ENCODE measurements around the gene ZNF506.
"Not testable (repeated sequence)": the region's sequence is repeated elsewhere in the genome, so short reads cannot be mapped to it uniquely, and the experiment has no call there.

The ZNF506 gene

DNA sequence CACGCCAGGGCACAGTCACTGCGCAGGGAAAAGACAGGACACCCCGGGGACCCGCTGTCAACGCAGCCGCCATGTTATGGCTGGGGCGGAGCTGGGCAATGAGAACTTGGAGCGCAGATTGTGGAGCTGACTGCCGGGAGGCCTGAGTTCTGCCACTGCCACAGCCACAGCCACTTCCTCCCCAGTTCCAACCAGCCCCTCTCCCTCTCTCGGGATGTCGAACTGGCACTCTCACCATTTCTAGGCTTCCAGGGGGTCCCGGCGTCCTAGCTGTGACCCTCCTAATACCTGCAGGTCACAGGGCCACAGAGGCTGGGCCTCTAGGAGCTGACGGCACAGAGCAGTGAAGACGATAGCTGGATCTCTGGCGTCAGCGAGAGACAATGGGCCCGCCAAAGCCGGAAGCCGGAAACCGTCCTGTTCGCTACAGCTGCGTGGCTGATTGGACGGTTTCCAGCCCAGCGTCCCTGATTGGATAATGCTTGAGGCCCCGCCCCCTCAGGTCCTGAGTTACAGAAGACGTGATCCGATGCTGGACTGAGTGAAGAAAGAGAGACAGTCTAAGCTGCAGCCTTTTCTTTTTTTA is at the start of gene ZNF506:
TSS of gene ZNF506 (minus strand) at position 385 of the 586 bp plus-strand sequence. CDS start at position 238, 147 bp downstream.
- Mint-ChIP-seq H3K4me1 (peaks cover 54% of the 10 kb centered on the region), H3K27ac (peak within 1 kb of the TSS; percentile 99), H3K9me3 (peaks cover 23 to 34% of the 10 kb centered on the region in 2 donors), H3K4me3 (peak within 1 kb of the TSS; percentile 98), H3K27me3 (no peaks in the 10 kb centered on the region)
- peak; percentile 85 for ATAC-seq
- peak; percentile 96 to 98 for DNase-seq

DNA sequence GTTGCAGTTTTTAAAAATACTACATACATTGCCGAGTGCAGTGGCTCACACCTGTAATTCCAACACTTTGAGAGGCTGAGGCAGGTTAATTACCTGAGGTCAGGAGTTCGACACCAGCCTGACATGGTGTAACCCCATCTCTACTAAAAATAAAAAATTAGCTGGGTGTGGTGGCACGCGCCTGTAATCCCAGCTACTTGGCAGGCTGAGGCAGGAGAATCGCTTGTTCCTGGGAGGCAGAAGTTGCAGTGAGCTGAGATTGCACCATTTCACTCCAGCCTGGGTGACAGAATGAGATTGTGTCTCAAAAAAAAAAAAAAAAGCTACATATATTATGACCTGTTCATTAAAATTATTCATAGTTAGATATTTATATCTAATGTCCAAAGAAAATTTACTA is 48.5 kb upstream of the ZNF506 start:
- DNase-seq, ATAC-seq, H3K27ac Mint-ChIP-seq, H3K9me3 Mint-ChIP-seq, H3K27me3 Mint-ChIP-seq, H3K4me3 Mint-ChIP-seq: not testable (repeated sequence)
- H3K4me1 Mint-ChIP-seq = peaks cover 49% of the 10 kb centered on the region

DNA sequence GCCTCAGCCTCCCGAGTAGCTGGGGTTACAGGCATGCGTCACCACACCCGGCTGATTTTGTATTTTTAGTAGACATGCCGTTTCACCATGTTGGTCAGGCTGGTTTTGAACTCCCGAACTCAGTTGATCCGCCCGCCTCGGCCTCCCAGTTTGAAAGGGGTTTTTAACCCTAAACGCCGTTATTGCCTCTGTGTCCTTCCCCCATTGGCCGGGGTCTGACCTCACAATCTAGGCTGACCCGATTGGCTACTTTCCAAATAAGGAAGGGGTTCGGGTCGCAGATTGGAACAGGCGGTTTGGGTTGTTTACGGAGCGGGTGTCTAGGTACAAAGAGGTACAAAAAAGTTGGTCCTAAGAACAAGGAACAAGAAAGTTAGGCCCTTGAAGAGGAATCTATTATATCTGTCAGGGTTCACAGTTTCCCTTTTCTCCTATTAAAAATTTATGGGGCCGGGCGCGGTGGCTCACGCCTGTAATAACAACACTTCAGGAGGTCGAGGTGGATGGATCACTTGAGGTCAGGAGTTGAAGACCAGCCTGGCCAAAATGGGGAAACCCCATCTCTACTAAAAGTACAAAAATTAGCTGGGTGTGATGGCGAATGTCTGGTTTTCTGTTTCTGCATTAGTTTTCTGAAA is 45.2 kb upstream of the ZNF506 start:
- Mint-ChIP-seq H3K4me3 (peak overlapping the region; percentile 99 to 100), H3K27me3 (no peaks in the 10 kb centered on the region), H3K9me3 (peaks cover 0 to 6% of the 10 kb centered on the region in 2 donors), H3K27ac (peak overlapping the region; percentile 98 to 100), H3K4me1 (peaks cover 33% of the 10 kb centered on the region)
- DNase-seq (peak; percentile 61 to 71), ATAC-seq (peak; percentile 39)

DNA sequence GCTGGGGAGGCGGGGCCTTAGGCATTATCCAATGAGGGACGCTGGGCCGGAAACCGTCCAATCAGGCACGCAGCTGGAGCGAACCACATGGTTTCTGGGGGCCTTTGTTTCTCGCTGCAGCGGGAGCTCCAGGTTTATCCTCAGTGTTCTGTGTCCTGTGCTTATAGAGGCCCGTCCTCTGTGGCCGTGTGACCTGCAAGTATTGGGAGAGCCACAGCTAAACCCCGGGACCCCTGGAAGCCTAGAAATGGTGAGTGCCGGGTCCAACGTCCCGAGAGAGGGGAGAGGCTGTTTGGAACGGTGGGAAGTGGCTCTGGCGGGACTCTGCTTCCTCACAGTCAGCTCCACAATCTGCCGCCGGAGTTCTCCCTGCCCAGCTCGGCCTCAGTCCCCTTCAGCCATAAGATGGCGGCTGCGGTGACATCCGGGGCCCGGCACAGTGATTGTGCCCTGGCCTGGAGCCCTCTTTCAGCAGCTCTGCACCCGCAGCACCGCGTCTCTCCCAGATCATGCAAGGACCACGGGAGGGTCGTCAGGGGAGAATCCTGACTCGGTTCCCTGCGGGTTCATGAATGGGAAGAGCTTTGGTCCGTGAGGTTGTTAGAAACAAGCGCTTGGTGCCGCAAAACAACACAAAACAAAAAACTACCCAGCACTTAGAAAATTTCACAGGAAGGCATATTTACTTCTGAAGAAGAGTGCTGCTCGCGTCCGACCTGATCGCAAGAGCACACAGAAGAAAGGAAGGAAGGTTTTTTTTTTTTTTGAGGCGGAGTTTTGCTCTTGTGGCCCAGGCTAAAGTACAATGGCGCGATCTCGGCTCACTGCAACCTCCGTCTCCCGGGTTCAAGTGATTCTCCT is 44.4 kb upstream of the ZNF506 start, which contains the start of gene ZNF253:
TSS of gene ZNF253 (plus strand) at position 133 of the 861 bp plus-strand sequence. CDS start at position 248, 115 bp downstream.
- ATAC-seq = peak; percentile 94
- Mint-ChIP-seq H3K27me3 (peaks cover under 1% of the 10 kb centered on the region), H3K4me1 (peaks cover 30% of the 10 kb centered on the region), H3K4me3 (peak within 1 kb of the TSS; percentile 99 to 100), H3K9me3 (peaks cover under 1 to 6% of the 10 kb centered on the region in 2 donors), H3K27ac (peak within 1 kb of the TSS; percentile 98 to 100)
- DNase-seq = peak; percentile 94 to 96

DNA sequence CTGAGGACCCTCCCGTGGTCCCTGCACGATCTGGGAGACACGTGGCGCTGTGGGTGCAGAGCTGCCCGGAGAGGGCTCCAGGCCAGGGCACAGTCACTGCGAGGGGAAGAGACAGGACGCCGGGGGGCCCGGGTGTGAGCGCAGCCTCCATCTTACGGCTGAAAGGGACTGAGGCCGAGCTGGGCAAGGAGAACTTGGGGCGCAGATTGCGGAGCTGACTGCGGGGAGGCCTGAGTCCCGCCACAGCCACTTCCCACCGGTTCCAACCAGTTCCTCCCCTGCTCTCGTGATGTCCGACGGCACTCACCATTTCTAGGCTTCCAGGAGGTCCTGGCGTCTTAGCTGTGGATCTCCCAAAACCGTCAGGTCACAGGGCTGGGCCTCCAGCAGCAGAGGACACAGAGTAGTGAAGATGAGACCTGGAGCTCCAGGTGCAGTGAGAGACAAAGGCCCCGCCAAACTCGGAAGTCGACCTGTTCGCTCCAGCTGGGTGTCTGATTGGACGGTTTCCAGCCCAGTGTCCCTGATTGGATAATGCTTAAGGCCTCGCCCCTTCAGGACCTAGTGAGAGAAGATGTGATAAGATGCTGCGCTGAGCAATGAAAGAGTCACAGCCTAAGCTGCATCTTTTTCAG is 39.3 kb upstream of the ZNF506 start:
- ATAC-seq (peak; percentile 77), DNase-seq (peak; percentile 65 to 82)
- H3K4me1 Mint-ChIP-seq = peaks cover 20% of the 10 kb centered on the region
- peaks cover 6 to 10% of the 10 kb centered on the region in 2 donors for H3K9me3 Mint-ChIP-seq
- H3K4me3 Mint-ChIP-seq = peak overlapping the region; percentile 85 to 91
- H3K27me3 Mint-ChIP-seq = peaks cover 8% of the 10 kb centered on the region
- peak overlapping the region; percentile 67 to 97 for H3K27ac Mint-ChIP-seq

DNA sequence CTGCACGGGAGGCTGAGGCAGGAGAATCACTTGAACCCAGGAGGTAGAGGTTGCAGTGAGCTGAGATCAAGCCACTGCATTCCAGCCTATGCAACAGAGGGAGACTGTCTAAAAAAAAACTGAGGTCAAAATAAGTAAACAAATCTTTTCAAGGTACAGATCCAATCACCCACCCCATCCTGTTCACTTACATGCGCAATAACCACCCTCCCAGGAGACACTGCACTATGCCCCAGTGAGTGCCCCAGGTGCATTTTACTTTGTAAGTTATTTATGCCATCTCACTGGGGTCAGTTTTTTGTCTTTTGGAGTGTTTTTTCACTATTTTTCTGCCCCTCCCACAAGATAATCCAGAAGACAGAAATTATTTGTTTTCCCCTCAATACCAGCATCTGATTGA is 37.2 kb upstream of the ZNF506 start:
- Mint-ChIP-seq H3K4me3 (no peak overlapping the region), H3K27me3 (peaks cover 8% of the 10 kb centered on the region), H3K27ac (no peak overlapping the region), H3K9me3 (peaks cover 6 to 10% of the 10 kb centered on the region in 2 donors), H3K4me1 (peaks cover 20% of the 10 kb centered on the region)
- no peak for ATAC-seq
- DNase-seq = no peak

DNA sequence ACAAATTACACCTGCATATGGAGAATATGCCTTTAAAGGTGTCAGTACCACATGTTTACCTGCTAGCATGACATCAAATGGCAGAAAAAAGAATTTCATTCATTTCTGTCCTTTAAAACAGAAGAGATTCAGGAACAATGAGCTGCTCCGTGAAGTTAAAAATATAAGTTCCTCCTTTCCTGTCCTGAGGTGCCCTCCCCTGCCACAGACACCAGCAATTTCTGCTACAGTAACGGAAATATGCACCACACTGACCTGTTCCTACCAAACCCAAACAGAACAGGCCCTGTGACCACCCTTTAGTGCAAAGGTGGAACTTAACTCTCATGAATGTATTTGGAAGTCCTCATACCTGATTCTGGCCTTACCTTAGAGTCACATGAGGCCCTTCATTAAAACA is 30.2 kb upstream of the ZNF506 start:
- not testable (repeated sequence) for H3K4me3 Mint-ChIP-seq, DNase-seq, H3K9me3 Mint-ChIP-seq, ATAC-seq, H3K4me1 Mint-ChIP-seq, H3K27ac Mint-ChIP-seq, H3K27me3 Mint-ChIP-seq

DNA sequence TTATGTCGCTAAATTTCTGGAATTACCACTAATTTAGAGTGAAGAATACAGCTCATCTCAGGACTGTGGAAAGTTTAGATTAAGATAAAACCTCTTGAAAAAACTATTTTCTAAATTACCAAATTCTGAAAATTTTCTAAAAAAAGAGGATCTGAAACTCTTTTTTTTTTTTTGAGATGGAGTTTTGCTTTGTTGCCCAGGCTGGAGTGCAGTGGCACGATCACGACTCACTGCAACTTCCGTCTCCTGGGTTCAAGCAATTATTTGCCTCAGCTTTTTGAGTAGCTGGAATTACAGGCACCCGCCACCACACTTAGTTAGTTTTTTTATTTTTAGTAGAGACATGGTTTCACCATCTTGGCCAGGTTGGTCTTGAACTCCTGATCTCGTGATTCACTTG is 27.5 kb upstream of the ZNF506 start:
- H3K27me3 Mint-ChIP-seq = no peaks in the 10 kb centered on the region
- H3K4me3 Mint-ChIP-seq = no peak overlapping the region
- no peak overlapping the region for H3K27ac Mint-ChIP-seq
- ATAC-seq = no peak
- H3K9me3 Mint-ChIP-seq = peaks cover 0 to 10% of the 10 kb centered on the region in 2 donors
- H3K4me1 Mint-ChIP-seq = no peaks in the 10 kb centered on the region
- no peak for DNase-seq

DNA sequence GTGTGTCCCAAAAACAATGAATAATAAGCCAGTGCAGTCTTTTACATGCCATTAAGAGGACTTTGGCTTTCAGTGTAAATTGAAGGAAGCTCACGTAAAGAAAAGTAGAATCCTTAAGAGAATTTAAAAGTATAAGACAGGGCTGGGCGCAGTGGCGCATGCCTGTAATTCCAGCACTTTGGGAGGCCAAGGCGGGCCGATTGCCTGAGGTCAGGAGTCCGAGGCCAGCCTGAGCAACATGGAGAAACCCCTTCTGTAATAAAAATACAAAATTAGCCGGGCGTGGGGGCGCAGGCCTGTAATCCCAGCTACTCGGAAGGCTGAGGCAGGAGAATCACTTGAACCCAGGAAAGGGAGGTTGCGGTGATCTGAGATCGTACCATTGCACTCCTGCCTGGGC is 26.2 kb upstream of the ZNF506 start:
- Mint-ChIP-seq H3K9me3 (peaks cover 0 to 17% of the 10 kb centered on the region in 2 donors), H3K27ac (no peak overlapping the region), H3K27me3 (no peaks in the 10 kb centered on the region), H3K4me1 (no peaks in the 10 kb centered on the region), H3K4me3 (no peak overlapping the region)
- DNase-seq (no peak), ATAC-seq (no peak)

DNA sequence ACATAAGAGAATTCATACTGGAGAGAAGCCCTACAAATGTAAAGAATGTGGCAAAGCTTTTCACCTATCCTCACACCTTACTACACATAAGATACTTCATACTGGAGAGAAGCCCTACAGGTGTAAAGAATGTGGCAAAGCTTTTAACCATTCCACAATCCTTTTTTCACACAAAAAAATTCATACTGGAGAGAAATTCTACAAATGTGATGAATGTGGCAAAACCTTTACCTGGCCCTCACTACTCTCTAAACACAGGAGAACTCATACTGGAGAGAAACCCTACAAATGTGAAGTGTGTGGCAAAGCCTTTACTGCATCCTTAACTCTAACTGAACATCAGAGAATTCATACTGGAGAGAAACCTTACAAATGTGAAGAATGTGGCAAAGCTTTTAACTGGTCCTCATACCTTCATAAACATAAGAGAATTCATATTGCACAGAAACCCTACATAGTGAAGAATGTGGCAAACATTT is 14.0 kb upstream of the ZNF506 start:
- no peak for ATAC-seq
- DNase-seq = no peak
- Mint-ChIP-seq H3K9me3 (peaks cover 33 to 39% of the 10 kb centered on the region in 2 donors), H3K4me1 (no peaks in the 10 kb centered on the region), H3K4me3 (no peak overlapping the region), H3K27ac (no peak overlapping the region), H3K27me3 (no peaks in the 10 kb centered on the region)

DNA sequence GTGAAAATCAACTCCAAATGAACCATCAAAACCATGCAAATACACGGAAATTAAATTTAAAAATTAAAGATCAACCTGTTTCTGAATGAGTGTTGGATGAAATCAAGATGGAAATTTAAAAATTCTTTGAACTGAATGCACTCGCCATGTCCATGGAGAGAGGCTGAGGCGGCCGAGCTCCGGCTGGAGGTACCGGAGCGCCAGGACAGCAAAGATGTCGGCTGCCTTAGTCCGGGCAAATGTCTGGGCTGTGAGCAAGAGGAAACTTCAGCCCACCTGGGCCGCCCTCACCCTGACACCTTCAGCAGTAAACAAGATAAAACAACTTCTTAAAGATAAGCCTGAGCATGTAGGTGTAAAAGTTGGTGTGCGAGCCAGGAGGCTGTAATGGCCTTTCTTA is 5.3 kb upstream of the ZNF506 start:
- Mint-ChIP-seq H3K9me3 (peaks cover 60 to 77% of the 10 kb centered on the region in 2 donors), H3K4me3 (no peak overlapping the region), H3K4me1 (peaks cover 11% of the 10 kb centered on the region), H3K27ac (no peak overlapping the region), H3K27me3 (no peaks in the 10 kb centered on the region)
- no peak for DNase-seq
- ATAC-seq = no peak

DNA sequence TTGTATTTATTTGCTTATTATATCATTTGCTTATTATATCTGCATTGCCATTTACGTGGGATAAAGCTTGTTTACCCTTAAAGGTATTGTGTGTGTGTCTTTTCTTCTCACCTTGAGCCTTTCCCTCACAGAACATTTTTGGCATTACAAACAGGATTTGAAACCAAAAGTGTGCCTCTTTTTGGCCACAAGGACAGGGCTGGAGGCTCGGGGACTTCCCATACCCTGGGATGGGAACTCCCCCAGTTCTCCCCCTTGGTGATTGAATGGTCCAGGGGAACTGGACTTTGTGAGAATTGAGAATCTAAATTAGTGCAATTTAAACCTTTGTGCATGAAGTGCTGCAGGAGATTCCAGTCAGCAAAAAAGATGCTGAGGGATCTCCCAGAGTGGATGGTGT is 2.4 kb upstream of the ZNF506 start:
- H3K9me3 Mint-ChIP-seq = peaks cover 40 to 57% of the 10 kb centered on the region in 2 donors
- DNase-seq = peak in 1 of 2 donors; percentile 61
- ATAC-seq = no peak

DNA sequence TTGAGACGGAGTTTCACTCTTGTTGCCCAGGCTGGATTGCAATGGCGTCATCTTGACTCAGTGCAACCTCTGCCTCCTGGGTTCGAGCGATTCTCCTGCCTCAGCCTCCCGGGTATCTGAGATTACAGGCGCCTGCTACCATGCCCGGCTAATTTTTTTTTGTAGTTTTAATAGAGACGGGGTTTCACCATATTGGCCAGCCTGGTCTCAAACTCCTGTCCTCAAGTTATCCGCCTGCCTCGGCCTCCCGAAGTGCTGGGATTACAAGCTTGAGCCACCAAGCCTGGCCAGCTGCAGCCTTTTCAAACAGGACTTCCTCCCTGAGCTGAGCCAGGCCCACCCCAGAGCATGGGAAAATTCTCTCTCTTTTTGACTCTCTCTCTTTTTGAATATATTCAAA is 426 bp upstream of the ZNF506 start:
- peaks cover 26 to 40% of the 10 kb centered on the region in 2 donors for H3K9me3 Mint-ChIP-seq
- not testable (repeated sequence) for H3K27me3 Mint-ChIP-seq, DNase-seq, ATAC-seq
- peak overlapping the region; percentile 98 for H3K4me3 Mint-ChIP-seq
- H3K4me1 Mint-ChIP-seq = peaks cover 51% of the 10 kb centered on the region
- H3K27ac Mint-ChIP-seq = peak overlapping the region; percentile 93 to 99

More for the DNA sequence above, 2.4 kb upstream of the ZNF506 start:
- Mint-ChIP-seq H3K4me1 (peaks cover 33% of the 10 kb centered on the region), H3K27ac (peak overlapping the region; percentile 30 to 56), H3K4me3 (peak overlapping the region in 1 of 2 donors; percentile 56), H3K27me3 (no peaks in the 10 kb centered on the region)

DNA sequence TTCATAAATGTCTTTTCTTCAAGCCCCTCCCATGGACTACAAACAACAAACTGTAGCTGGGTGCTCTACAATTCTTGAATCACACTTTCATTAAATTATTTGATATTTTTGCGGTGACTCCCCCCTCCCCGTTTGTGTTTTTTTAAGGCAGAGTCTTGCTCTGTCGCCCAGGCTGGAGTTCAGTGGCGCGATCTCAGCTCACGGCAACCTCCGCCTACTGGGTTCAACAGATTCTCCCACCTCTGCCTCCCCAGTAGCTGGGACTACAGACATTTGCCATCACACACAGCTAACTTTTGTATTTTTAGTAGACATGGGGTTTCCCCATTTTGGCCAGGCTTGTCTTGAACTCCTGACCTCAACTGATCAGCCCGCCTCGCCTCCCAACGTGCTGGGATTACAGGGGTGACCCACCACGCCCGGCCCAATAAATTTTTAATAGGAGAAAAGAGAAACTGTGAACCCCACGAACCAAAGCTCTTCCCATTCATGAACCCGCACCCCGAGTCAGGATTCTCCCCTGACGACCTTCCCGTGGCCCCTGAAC is 703 bp downstream of the ZNF506 start:
- peak in 1 of 2 donors; percentile 38 for DNase-seq
- Mint-ChIP-seq H3K4me3 (peak overlapping the region; percentile 98), H3K4me1 (peaks cover 61% of the 10 kb centered on the region), H3K27me3 (no peaks in the 10 kb centered on the region), H3K27ac (peak overlapping the region; percentile 99), H3K9me3 (peaks cover 20 to 28% of the 10 kb centered on the region in 2 donors)
- ATAC-seq = no peak

DNA sequence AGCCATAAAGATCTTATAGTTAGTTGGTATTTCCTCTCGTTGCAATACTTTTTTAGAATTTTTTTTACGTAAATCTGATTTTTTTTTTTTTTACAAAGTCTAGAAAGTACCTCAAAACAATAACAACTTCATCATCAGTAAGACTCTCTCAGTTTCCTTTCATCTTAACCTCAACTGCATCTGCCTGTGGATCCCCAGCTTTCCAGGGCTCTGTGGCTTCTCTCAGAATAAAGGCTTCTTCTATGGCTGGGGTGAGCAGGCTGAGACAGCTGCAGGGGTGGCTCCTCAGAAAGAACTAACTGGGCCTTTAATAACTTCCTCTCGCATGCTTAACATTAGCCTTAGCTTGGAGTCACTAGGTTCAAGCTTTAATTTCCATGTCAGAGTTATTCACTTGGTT is 4.2 kb downstream of the ZNF506 start:
- DNase-seq (peak; percentile 80 to 92), ATAC-seq (peak; percentile 85)
- Mint-ChIP-seq H3K4me1 (peaks cover 78% of the 10 kb centered on the region), H3K27ac (peak overlapping the region; percentile 99 to 100), H3K9me3 (peaks cover 18 to 25% of the 10 kb centered on the region in 2 donors), H3K27me3 (no peaks in the 10 kb centered on the region), H3K4me3 (peak overlapping the region; percentile 72 to 98)
